HepG2 (cell line): ENCODE results near the gene ZNF563. TPM values are rescaled to one million over a fixed set of nuclear protein-coding genes. Genes with fewer than 3 reads are reported as not detected.

Experiments used
- FOXP1 ChIP-seq, 2 experiments: fragments of 450-650 bp in 1 of 2; IDR thresholded peaks; 2 replicates each; pipeline ENCODE4 v1.6.1; 2017 to 2018; ENCODE audit warnings: antibody characterized with exemption in 1 of 2
- MAFF ChIP-seq: IDR thresholded peaks from 2 replicates; pipeline ENCODE4 v1.6.1; 2011; ENCODE audit warnings: low read depth, low read length, improper control_type of control experiment
- MYC ChIP-seq: sonication (generic); formaldehyde crosslinking; IDR thresholded peaks from 2 replicates; pipeline ENCODE4 v1.9.0; 2021; ENCODE audit warnings: missing genetic modification reagents, borderline replicate concordance
- PAWR ChIP-seq: sonication (generic); formaldehyde crosslinking; IDR thresholded peaks from 2 replicates; pipeline ENCODE4 v1.4.0; 2020; ENCODE audit warnings: missing genetic modification reagents, mild to moderate bottlenecking, borderline replicate concordance
- REPIN1 ChIP-seq: sonication (generic); formaldehyde crosslinking; IDR thresholded peaks from 2 replicates; pipeline ENCODE4 v1.8.0; 2022; ENCODE audit warnings: missing genetic modification reagents, low read depth, mild to moderate bottlenecking, borderline replicate concordance
- SRSF9 ChIP-seq: fragments of 200-400 bp; formaldehyde crosslinking; IDR thresholded peaks from 2 replicates; pipeline ENCODE4 v1.6.1; 2018; ENCODE audit warnings: borderline replicate concordance, mild to moderate bottlenecking, low read depth, low read length; ENCODE audit not compliant: insufficient read depth, poor library complexity, severe bottlenecking
- ZKSCAN5 ChIP-seq: sonication (generic); formaldehyde crosslinking; IDR thresholded peaks from 2 replicates; pipeline ENCODE4 v1.5.1; 2020; ENCODE audit warnings: mild to moderate bottlenecking, missing genetic modification reagents
- ZNF670 ChIP-seq: sonication (generic); formaldehyde crosslinking; IDR thresholded peaks from 2 replicates; pipeline ENCODE4 v1.8.0; 2022; ENCODE audit warnings: mild to moderate bottlenecking, missing genetic modification reagents, borderline replicate concordance
- ZNF782 ChIP-seq: sonication (generic); formaldehyde crosslinking; IDR thresholded peaks from 2 replicates; pipeline ENCODE4 v1.4.0; 2020; ENCODE audit warnings: missing genetic modification reagents, mild to moderate bottlenecking, borderline replicate concordance
- ZSCAN21 ChIP-seq: sonication (generic); formaldehyde crosslinking; IDR thresholded peaks from 2 replicates; pipeline ENCODE4 v1.8.0; 2022; ENCODE audit warnings: mild to moderate bottlenecking, missing genetic modification reagents, moderate library complexity, borderline replicate concordance
- ZSCAN25 ChIP-seq: sonication (generic); formaldehyde crosslinking; IDR thresholded peaks from 2 replicates; pipeline ENCODE4 v1.8.0; 2022; ENCODE audit warnings: mild to moderate bottlenecking, missing genetic modification reagents
- polyA plus RNA-seq, 8 experiments: library from polyadenylated mRNA; depleted of rRNA in 3 of 8; stranded (reverse) in 7 of 8; unstranded in 1 of 8; fragments of >200 nt; fragmentation: Illumina TruSeq in 4 of 8; extraction: Trizol in 4 of 8; gene quantifications; 2 replicates each; pipeline versions ENCODE4 v1.2.1 to v1.2.3, GENCODE V29; 2011 to 2016; ENCODE audit warnings: low read depth in 4 of 8, missing spikeins in 1 of 8, mixed read lengths in 1 of 8; ENCODE audit not compliant: insufficient read depth in 1 of 8
- total RNA-seq, 5 experiments: library from RNA; depleted of rRNA; stranded (reverse); fragments of >200 nt; fragmentation: Illumina TruSeq; extraction: Trizol; gene quantifications; 2 replicates each; pipeline ENCODE4 v1.2.3, GENCODE V29; 2016; ENCODE audit warnings: low read depth in 1 of 5
- TF ChIP-seq, protein P1 (sequence below): sonication (generic); formaldehyde crosslinking; IDR thresholded peaks from 2 replicates; pipeline ENCODE4 v1.4.0; 2020; ENCODE audit warnings: mild to moderate bottlenecking, missing genetic modification reagents
- TF ChIP-seq, protein P2 (sequence below): sonication (generic); formaldehyde crosslinking; IDR thresholded peaks from 2 replicates; pipeline ENCODE4 v1.5.0; 2020; ENCODE audit warnings: missing genetic modification reagents
- TF ChIP-seq, protein P3 (sequence below): conservative IDR thresholded peaks from 2 replicates; pipeline ENCODE4 v1.6.1; 2018; ENCODE audit warnings: missing genetic modification reagents
- TF ChIP-seq, protein P4 (sequence below): sonication (generic); formaldehyde crosslinking; IDR thresholded peaks from 2 replicates; pipeline ENCODE4 v1.8.0; 2022; ENCODE audit warnings: mild to moderate bottlenecking, missing genetic modification reagents, borderline replicate concordance
- TF ChIP-seq, protein P5 (sequence below): sonication (generic); formaldehyde crosslinking; IDR thresholded peaks from 2 replicates; pipeline ENCODE4 v1.5.1; 2020; ENCODE audit warnings: mild to moderate bottlenecking, missing genetic modification reagents

The ZNF563 gene
- total and polyA plus RNA-seq, 2 of the 13 experiments (the other 11 are each of a cell fraction or from before 2014, with no cell fraction given) = 7.5 to 19.5 TPM

DNA sequence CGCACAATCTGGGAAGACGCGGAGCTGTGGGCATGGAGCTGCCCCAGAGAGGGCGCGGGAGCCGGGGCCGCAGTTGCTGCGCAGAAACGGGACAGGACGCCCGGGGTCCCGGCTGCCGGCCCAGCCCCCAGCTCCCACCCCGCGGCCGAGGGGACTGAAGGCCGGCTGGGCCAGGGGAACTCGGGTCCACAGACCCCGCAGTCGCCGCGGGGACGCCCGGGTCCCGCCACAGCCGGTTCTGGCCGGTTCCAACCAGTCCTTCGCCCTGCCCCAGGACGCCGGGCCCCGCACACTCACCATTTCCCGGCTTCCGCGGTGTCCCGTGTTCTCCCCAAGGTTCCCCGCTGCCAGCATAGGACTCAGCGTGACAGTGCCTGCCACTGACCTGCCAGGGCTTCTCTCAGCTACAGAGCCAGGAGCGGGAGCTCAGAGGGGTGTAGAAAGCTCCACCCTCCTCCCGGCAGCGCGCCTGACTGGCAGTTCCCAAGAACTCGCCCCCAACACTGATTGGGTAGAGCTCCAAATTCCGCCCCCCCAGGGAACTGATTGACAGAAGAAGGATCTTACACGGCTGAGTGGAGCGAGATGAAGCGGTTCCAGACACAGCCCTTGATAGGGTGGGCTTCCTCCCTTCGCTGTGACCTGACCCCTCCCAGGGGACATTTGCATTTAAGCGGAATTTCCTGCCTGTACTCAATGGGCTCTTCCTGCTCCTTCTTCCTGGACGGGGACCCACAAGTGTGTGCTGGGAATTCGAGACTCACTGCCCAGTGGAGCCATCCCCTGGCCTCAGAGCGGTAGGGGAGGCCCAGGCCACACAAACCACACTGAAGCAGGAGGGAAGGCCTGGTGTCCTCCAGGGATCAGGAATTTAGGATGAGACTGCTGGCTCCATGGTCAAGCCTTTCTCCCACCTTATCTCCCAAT, 32.1 kb upstream of the ZNF563 start, which contains the start of gene ZNF442 (continued):
- TF ChIP-seq ZSCAN25 (peak; percentile 38; the same call in 1 of the 2 replicates), PAWR (CRISPR knock-in tag) (no peak), ZNF782 (CRISPR knock-in tag) (no peak), MYC (CRISPR knock-in tag) (no peak; the same call in 1 of the 2 replicates), ZNF670 (no peak), MAFF (0 out of 2 replicates have a peak, but pooled peaks have one; percentile 5), SRSF9 (no peak), ZSCAN21 (no peak), REPIN1 (CRISPR knock-in tag) (peak; percentile 67; the same call in 1 of the 2 replicates), ZKSCAN5 (CRISPR knock-in tag) (no peak), FOXP1 (IDR thresholded peaks at IDR 0.05) (no peak), FOXP1 (CRISPR knock-in tag; IDR thresholded peaks at IDR 0.05) (no peak)
- TF ChIP-seq, protein P1, sequence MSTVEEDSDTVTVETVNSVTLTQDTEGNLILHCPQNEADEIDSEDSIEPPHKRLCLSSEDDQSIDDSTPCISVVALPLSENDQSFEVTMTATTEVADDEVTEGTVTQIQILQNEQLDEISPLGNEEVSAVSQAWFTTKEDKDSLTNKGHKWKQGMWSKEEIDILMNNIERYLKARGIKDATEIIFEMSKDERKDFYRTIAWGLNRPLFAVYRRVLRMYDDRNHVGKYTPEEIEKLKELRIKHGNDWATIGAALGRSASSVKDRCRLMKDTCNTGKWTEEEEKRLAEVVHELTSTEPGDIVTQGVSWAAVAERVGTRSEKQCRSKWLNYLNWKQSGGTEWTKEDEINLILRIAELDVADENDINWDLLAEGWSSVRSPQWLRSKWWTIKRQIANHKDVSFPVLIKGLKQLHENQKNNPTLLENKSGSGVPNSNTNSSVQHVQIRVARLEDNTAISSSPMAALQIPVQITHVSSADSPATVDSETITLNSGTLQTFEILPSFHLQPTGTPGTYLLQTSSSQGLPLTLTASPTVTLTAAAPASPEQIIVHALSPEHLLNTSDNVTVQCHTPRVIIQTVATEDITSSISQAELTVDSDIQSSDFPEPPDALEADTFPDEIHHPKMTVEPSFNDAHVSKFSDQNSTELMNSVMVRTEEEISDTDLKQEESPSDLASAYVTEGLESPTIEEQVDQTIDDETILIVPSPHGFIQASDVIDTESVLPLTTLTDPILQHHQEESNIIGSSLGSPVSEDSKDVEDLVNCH (CRISPR knock-in tag) = no peak
- TF ChIP-seq, protein P2, sequence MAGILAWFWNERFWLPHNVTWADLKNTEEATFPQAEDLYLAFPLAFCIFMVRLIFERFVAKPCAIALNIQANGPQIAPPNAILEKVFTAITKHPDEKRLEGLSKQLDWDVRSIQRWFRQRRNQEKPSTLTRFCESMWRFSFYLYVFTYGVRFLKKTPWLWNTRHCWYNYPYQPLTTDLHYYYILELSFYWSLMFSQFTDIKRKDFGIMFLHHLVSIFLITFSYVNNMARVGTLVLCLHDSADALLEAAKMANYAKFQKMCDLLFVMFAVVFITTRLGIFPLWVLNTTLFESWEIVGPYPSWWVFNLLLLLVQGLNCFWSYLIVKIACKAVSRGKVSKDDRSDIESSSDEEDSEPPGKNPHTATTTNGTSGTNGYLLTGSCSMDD (CRISPR knock-in tag) = no peak
- TF ChIP-seq, protein P3, sequence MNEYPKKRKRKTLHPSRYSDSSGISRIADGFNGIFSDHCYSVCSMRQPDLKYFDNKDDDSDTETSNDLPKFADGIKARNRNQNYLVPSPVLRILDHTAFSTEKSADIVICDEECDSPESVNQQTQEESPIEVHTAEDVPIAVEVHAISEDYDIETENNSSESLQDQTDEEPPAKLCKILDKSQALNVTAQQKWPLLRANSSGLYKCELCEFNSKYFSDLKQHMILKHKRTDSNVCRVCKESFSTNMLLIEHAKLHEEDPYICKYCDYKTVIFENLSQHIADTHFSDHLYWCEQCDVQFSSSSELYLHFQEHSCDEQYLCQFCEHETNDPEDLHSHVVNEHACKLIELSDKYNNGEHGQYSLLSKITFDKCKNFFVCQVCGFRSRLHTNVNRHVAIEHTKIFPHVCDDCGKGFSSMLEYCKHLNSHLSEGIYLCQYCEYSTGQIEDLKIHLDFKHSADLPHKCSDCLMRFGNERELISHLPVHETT (CRISPR knock-in tag) = no peak
- TF ChIP-seq, protein P4, sequence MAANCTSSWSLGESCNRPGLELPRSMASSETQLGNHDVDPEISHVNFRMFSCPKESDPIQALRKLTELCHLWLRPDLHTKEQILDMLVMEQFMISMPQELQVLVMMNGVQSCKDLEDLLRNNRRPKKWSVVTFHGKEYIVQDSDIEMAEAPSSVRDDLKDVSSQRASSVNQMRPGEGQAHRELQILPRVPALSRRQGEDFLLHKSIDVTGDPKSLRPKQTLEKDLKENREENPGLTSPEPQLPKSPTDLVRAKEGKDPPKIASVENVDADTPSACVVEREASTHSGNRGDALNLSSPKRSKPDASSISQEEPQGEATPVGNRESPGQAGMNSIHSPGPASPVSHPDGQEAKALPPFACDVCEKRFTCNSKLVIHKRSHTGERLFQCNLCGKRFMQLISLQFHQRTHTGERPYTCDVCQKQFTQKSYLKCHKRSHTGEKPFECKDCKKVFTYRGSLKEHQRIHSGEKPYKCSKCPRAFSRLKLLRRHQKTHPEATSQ (CRISPR knock-in tag) = peak; percentile 42; the same call in 1 of the 2 replicates
- TF ChIP-seq, protein P5, sequence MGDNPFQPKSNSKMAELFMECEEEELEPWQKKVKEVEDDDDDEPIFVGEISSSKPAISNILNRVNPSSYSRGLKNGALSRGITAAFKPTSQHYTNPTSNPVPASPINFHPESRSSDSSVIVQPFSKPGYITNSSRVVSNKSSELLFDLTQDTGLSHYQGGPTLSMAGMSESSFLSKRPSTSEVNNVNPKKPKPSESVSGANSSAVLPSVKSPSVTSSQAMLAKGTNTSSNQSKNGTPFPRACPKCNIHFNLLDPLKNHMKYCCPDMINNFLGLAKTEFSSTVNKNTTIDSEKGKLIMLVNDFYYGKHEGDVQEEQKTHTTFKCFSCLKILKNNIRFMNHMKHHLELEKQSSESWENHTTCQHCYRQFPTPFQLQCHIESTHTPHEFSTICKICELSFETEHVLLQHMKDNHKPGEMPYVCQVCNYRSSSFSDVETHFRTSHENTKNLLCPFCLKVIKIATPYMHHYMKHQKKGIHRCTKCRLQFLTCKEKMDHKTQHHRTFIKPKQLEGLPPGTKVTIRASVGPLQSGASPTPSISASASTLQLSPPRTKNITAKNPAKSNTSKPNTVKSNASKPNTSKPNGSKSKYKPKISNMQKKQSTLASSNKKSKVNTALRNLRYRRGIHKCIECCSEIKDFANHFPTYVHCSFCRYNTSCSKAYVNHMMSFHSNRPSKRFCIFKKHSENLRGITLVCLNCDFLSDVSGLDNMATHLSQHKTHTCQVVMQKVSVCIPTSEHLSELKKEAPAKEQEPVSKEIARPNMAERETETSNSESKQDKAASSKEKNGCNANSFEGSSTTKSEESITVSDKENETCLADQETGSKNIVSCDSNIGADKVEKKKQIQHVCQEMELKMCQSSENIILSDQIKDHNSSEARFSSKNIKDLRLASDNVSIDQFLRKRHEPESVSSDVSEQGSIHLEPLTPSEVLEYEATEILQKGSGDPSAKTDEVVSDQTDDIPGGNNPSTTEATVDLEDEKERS (CRISPR knock-in tag) = peak; percentile 59; the same call in 1 of the 2 replicates
